GM23338 (cell line): ENCODE results near the gene TBC1D14. TPM values are rescaled to one million over a fixed set of nuclear protein-coding genes. Genes with fewer than 3 reads are reported as not detected.

ENCODE experiments used
- CREB1 ChIP-seq: fragments of 250-450 bp; sonication (Bioruptor Pico); IDR thresholded peaks from 2 replicates; pipeline ENCODE4 v1.5.0; 2020; ENCODE audit warnings: low read depth, mild to moderate bottlenecking, moderate library complexity
- CTCF ChIP-seq, 2 experiments: fragments of 200-600 bp in 1 of 2; sonication (generic) in 1 of 2; conservative IDR thresholded peaks; 2 replicates each; pipeline versions ENCODE4 v1.5.1 to v1.6.1; 2016 to 2017; ENCODE audit warnings: antibody characterized with exemption in 2 of 2, low read depth in 2 of 2, mild to moderate bottlenecking in 2 of 2, moderate library complexity in 1 of 2
- JUNB ChIP-seq: IDR thresholded peaks from one replicate; pipeline ENCODE4 v1.6.1; 2016; ENCODE audit warnings: antibody characterized with exemption; ENCODE audit not compliant: unreplicated experiment
- REST ChIP-seq: IDR thresholded peaks from one replicate; pipeline ENCODE4 v1.6.1; 2018; ENCODE audit warnings: antibody characterized with exemption; ENCODE audit not compliant: unreplicated experiment
- STAT1 ChIP-seq: IDR thresholded peaks from one replicate; pipeline ENCODE4 v1.6.1; 2016; ENCODE audit warnings: antibody characterized with exemption; ENCODE audit not compliant: unreplicated experiment
- ZNF331 ChIP-seq: fragments of 250-450 bp; sonication (Bioruptor Pico); IDR thresholded peaks from 2 replicates; pipeline ENCODE4 v1.5.0; 2020; ENCODE audit warnings: low read depth, mild to moderate bottlenecking, moderate library complexity
- ZNF462 ChIP-seq: fragments of 250-450 bp; sonication (Bioruptor Pico); IDR thresholded peaks from 2 replicates; pipeline ENCODE4 v1.5.0; 2020; ENCODE audit warnings: mild to moderate bottlenecking, moderate library complexity
- polyA plus RNA-seq: library from polyadenylated mRNA; unstranded; fragments of >200 nt; fragmentation: Nextera tagmentation; extraction: Ambion mirVana; gene quantifications from 2 replicates; pipeline ENCODE4 v1.2.1, GENCODE V29; 2016
- total RNA-seq: library from RNA; depleted of rRNA; stranded (reverse); fragments of >200 nt; shearing (Covaris generic); gene quantifications from 2 replicates; pipeline ENCODE4 v1.2.3, GENCODE V29; 2014

Gene TBC1D14
- total and polyA plus RNA-seq, 2 experiments from 2014 or later, result 18.2 to 59.7 TPM

GRCh38 chr4:6964858-6965257, 55.2 kb downstream of the TBC1D14 start (continued):
- TF ChIP-seq ZNF462 (CRISPR knock-in tag), result no peak
- no peak for TF ChIP-seq STAT1
- no peak for TF ChIP-seq CTCF (conservative IDR thresholded peaks at IDR 0.05; ENCODE audit: low read depth in 2 of 2)
- no peak for TF ChIP-seq REST
- TF ChIP-seq CREB1 (CRISPR knock-in tag), result no peak
- no peak for TF ChIP-seq JUNB
- TF ChIP-seq ZNF331 (CRISPR knock-in tag), result no peak
